C4-2B (cell line): ENCODE data around the gene TMEM131L.

ENCODE experiments used
- CTCF ChIP-seq: fragments of 450-650 bp; conservative IDR thresholded peaks from 2 replicates; pipeline ENCODE4 v1.5.1; 2017; ENCODE audit warnings: mild to moderate bottlenecking
- ZFX ChIP-seq: fragments of 450-650 bp; IDR thresholded peaks from 2 replicates; pipeline ENCODE4 v1.6.1; 2017

GRCh38 chr4:153635846-153636245, 169.7 kb downstream of the TMEM131L start:
- TF ChIP-seq ZFX (no peak), CTCF (no peak)
